Effector CD4-positive, alpha-beta T cell (primary cell): Measurements from ENCODE around the gene IGFBP2.

Experiments used
- DNase-seq: peaks from one replicate; pipeline ENCODE4 v3.0.0-alpha.2; 2020

Gene IGFBP2

GRCh38 chr2:216688731-216689340 is 55.6 kb downstream of the IGFBP2 start:
- no peak for DNase-seq

DNA sequence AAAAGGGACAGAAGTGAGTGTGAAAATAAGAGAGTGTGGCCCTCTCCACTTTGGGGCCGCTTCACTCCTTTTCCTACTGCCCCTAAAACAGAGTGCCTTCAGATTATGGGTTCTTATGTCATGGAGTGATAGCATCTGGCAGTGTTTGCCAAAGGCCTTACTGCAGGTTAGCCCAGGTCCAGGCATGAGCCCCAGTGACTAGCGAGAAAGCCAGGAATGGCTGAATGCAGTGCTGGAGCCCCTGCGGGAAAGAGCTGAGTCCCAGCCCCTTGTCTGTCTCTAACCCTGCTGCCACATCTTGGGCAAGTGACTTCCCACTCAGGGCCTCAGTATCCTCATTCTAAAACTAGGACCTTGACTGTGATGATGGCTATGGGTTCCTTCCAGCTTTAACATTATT is 56.2 kb downstream of the IGFBP2 start:
- no peak for DNase-seq

GRCh38 chr2:216690456-216690852 is 57.2 kb downstream of the IGFBP2 start:
- no peak for DNase-seq

GRCh38 chr2:216690853-216691741 is 57.9 kb downstream of the IGFBP2 start:
- no peak for DNase-seq

GRCh38 chr2:216692636-216693413 is 59.6 kb downstream of the IGFBP2 start:
- DNase-seq: no peak

DNA sequence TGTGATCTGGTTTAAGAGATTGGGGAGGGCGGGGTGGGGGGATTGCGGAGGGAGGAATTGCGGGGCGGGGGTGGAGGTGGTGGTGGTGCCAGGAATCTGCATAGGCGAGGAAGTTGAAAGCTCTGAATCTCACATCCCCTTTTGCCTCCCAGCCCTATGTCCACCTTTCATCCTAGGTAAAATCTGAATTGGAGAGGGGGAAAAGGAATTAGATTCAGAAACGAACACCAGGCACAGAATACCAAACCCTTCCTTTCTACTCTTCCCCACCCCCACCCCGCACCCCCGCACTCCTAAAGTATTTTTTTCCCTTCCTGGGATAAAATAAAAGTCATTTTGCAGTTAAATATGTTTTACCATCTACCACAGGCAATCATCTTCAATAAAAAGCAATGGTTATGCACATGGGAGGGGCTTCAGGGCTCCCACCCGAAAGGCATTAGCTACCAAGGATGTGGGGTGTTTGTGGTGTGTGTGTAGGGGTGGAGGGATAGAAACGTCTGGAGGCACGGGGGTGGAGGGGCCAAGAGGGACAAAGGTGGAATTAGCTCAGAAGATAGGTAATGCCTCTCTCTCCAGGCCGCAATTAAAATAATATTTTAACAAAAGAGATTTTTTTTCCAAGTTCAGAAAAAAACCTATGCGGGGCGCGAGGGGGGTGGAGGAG is 60.3 kb downstream of the IGFBP2 start:
- no peak for DNase-seq

GRCh38 chr2:216694082-216694825 is 61.0 kb downstream of the IGFBP2 start:
- DNase-seq: no peak

- no peak for DNase-seq
Observed at GRCh38 chr2:216694826-216695217, 61.6 kb downstream of the IGFBP2 start.

DNA sequence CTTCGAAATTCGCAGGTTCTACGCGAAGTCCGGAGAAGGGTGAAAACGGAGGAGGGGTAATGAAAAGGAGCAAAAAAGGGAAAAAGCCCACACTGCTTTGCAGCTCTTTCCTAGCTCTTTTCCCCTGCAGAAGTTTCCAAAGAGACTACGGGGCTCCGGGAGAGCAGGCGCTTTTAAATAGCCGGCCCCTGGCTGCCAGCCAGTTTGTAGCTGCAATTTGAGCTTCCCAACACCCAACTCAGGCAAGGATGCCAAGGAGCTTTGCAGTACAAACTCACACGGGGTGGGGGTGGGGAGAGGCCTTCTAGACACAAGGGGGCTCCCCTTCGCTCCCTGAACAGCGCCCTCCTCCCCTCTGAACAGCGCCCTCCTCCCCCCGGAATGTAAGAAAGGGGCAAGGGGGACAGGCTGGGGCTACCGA is 62.2 kb downstream of the IGFBP2 start, which contains the start of gene IGFBP5:
Gene IGFBP5, minus strand, starts transcription at position 149 of the 421 bp plus-strand sequence. CDS start 774 bp downstream, outside the sequence.
- no peak for DNase-seq

GRCh38 chr2:216696321-216696720 is 63.1 kb downstream of the IGFBP2 start:
- no peak for DNase-seq

- DNase-seq: no peak
Observed at GRCh38 chr2:216696751-216697560, 63.7 kb downstream of the IGFBP2 start.

GRCh38 chr2:216698293-216698692 is 65.1 kb downstream of the IGFBP2 start:
- DNase-seq: no peak

- no peak for DNase-seq
Observed at GRCh38 chr2:216698895-216699294, 65.7 kb downstream of the IGFBP2 start.

- DNase-seq: no peak
Observed at GRCh38 chr2:216700088-216700567, 66.9 kb downstream of the IGFBP2 start.

- DNase-seq: no peak
Observed at GRCh38 chr2:216700781-216701180, 67.6 kb downstream of the IGFBP2 start.

- no peak for DNase-seq
Observed at GRCh38 chr2:216701544-216701943, 68.3 kb downstream of the IGFBP2 start.

GRCh38 chr2:216702756-216703155 is 69.5 kb downstream of the IGFBP2 start:
- DNase-seq: no peak

DNA sequence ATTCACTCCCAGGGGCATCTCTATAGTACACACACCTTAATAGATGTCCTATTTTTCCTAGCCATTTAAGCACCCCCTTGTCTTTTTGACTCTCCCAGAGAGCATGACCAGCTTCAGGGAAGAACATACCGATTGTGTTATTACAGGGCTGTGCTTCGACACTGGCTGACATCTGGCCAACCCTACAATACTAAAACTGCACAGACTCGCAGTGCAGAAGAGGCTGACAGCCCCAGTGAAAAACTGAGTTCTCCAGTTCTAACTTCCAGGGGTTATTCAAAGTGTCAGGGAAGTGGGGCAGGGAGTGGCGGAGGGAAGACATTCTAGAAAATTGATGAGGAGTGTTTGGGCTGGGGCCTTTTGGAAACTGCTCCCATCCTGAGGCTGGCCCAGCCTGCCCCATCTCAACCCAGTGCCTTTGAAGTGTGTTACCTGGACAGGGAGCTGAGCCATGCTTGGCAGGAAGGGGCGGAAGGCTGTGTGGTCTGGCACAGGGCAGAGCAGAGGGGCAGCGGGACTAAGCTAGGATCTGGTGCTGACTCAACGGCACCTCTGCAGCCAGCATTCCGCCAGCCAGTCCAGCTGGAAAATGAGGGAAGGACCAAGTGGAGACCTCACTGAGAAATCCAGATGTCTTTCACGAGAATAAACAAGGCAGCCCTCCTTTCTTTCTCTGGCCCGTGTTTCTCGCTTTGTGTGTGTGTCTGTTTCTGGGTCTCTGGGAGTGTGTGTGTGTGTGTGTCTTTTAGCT is 77.5 kb downstream of the IGFBP2 start:
- DNase-seq: no peak

DNA sequence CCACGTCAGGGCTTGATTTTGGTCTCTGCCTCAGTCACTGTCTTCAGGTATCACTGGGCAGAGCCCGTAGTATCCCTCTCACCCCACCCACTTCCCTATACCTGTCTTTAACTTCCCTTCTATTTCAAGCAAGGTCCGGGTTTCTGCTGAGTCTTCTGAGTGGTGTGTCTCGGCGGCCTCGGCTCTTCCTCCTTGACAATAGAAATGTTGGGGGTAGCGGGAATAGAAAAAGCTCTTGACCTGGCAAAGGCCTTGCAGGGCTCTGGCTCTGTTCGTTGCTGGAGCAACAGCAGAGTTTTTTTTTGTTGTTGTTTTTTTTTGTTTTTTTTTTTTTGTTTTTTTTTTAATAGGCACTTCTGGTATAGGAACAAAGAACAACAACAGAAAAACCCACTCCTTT is 78.1 kb downstream of the IGFBP2 start:
- DNase-seq: no peak

GRCh38 chr2:216713691-216714336 is 80.6 kb downstream of the IGFBP2 start:
- no peak for DNase-seq
